HG03066 (cell line): Measurements from ENCODE around the gene PYY.
"Not testable (repeated sequence)": the region's sequence is repeated elsewhere in the genome, so short reads cannot be mapped to it uniquely, and the experiment has no call there.

ENCODE experiments used
- ATAC-seq: cut with Tn5 transposase; IDR thresholded peaks from one replicate; pipeline ENCODE4 v1.9.1; 2021; ENCODE audit warnings: low read depth; ENCODE audit not compliant: unreplicated experiment

Gene PYY

GRCh38 chr17:43953746-43954145, at the start of gene PYY:
TSS of gene PYY (minus strand) at chr17:43953940. CDS start at chr17:43953483, 457 bp downstream.
- ATAC-seq, result no peak

DNA sequence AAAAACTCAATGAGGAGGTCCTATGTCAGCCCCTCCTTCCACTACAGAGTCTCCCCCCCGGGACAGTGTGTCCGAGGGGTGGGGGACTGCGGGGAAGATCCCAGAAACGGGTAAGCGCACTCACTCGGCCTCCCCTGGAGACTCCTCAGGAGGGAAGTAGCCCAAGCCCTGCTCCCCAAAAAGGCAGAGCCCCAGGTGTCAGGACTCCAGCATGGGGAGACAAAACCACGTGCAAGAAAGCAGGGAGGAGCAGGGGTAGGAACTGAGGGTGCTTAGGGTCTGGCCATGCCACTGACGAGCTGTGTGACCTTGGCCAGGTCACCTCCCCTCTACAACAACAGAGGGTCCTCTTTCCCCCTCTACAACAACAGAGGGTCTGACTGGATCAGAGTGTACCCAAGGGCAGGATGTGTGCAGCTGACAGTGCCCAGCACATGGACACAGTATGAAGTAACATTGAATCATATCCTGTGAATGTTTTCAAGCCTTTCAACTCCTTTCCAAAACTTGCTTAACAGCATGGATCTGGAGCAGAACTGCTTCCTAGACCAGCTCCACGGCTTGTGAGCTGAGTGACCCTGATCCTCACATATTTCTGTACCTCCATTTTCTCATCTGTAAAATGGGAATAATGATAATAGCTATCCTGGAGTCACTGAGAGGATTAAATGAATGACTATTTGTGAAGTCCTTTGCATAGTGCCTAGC, 48.6 kb upstream of the PYY start:
- no peak for ATAC-seq

GRCh38 chr17:44001461-44001920, 47.8 kb upstream of the PYY start:
- no peak for ATAC-seq

DNA sequence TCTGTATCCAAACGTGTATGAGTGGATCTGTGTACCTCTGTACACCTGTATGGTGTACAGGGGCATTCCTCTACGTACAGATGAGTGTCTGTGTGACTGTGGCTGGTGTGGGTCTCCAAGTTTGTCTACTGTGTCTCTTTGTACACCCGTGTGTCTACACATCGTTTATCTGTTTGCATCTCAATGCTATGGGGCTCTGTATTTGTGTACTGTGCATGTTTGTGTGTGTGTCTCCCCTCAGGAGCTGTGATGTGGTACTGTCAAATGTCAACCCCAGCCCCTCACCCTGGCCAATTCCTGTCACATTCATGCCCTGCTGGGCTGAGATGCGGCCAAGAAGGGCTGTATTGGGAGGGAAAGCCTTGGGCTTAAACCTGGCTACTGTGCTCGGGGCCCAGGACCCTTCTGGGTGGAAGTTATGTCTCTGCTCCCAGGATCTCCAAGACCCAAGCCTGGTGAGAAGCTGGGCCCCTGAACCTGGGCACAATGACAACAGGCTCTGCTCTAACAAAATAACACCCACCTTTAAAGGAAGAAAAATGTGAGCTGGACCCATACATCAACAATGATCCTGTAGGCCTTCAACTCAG, 47.2 kb upstream of the PYY start:
- ATAC-seq, result no peak

- no peak for ATAC-seq
Observed at GRCh38 chr17:44000141-44000860, 46.6 kb upstream of the PYY start.

DNA sequence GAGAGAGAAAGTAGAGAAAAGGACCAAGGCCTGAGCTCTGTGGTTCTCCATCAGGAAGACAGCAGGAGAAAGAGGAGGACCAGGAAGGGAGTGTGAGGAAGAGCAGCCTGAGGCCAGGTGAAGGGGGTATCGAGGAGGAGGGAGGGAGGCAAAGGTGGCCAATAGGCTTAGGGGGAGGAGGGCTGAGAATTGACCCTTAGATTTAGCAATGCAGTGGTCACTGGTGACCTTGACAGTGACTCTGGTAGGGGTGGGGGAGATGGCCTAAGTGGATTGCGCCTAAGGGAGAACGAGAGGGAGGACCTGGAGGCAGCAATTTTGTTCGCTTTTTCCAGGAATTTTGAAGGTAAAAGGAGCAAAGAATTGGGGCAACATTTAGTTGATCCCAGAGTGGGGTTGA, 45.3 kb upstream of the PYY start:
- no peak for ATAC-seq

DNA sequence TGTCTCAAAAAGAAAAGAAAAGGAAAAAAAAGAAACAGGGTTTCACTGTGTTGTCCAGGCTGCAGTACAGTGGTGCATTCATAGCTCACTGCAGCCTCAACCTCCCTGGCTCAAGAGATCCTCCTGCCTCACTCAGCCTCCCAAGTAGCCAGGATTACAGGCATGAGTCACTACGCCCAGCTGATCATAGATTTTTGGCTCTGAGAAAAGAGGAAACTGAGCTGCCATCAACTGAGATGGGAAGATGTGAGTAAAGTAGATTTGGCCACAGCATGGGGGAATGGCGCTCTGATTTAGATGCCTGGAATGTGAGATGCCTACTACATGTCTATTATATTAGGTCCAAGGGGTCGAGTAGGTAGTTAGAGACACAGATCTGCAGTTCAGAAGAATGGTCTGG, 44.8 kb upstream of the PYY start:
- ATAC-seq, result no peak

DNA sequence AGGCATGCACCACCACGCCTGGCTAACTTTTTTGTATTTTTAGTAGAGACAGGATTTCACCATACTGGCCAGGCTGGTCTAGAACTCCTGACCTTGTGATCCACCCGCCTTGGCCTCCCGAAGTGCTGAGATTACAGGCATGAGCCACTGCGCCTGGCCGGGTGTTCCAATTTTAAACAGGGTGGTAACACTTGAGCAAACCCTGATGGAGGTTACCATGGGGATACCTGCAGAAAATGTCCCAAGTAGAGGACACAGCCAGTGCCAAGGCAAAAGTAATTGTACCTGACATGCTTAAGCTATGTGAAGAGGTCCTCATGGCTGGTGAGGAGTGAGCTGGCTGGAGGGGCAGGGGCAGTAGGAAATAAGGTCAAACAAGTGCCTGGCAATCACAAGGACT, 43.4 kb upstream of the PYY start:
- not testable (repeated sequence) for ATAC-seq

- no peak for ATAC-seq
Observed at GRCh38 chr17:43995150-43995471, 41.4 kb upstream of the PYY start.

GRCh38 chr17:43994272-43995149, 40.8 kb upstream of the PYY start:
- ATAC-seq, result no peak

DNA sequence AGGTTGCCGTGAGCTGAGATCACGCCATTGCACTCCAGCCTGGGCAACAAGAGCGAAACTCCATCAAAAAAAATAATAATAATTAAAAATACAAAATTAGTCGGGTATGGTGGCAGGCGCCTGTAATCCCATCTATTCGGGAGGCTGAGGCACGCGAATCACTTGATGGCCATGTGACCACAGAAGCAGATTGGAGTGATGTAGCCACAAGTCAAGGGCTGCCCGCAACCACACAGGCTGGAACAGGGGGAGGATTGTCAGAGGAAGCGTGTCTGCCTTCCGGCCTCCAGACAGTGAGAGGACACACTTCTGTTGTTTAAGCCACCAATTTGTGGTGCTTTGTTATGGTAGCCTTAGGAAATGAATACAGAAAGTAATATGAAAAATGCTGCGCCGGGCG, 38.9 kb upstream of the PYY start:
- no peak for ATAC-seq

DNA sequence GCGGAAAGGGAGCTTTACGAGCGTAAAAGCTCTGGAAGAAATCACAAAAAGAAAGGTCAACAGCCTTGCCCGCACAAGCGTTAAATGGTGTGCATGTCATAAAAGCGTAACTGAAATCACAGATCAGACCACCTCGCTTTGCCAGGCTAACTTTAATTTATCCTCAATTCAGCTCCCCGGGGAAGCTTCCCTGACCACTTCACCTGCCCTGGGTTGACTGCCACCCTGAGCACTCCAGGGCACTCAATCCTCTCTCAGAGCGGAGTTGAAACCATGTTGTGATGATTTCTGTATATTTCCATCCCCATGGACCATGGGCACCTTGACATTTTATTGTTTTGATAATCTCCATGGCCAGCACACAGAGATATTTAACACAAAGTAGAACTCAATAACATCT, 34.6 kb upstream of the PYY start:
- ATAC-seq, result no peak

DNA sequence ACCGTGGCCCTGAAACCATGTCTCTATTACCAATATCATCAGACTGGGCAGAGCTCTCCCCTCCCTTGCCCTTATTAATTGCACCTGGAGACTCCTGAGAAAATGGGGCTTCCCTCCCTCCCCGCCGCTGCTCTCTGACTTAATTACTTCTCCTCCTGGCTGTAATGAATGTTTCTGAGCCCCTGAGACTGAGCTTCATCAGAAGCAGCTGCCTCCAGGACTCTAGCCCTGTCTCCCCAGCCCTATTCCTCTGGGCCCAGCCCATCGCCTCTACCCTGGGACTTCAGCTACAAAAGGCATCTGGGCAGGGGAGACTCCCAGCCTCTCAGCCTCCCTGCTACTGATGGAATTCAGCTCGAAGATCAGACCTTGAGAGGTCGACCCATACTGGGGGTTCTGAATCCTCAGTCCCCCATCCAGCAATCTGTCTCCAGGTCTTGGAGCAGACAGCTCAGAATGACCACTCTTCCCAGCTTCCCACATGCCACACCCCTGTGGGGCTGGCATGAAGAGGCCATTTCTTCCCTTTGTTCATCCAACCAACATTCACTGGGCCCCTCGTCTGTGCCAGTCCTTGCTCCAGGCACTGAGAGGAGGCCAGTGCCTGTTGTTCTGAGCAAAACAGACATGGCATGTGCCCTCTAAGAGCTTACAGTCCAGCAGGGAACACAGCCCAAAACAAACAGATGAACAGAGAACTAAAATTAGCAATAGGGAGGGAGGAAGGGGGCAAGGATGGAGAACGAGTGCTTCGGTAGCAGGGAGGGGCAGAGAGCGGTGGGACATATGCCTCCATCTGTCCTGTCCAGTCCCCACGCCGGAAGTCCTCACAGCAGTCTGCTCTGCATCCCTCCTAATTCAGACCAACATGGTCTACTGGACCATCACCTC, 33.6 kb upstream of the PYY start:
- ATAC-seq, result no peak

- no peak for ATAC-seq
Observed at GRCh38 chr17:43986225-43986981, 32.7 kb upstream of the PYY start.

GRCh38 chr17:43984521-43984920, 30.8 kb upstream of the PYY start:
- ATAC-seq, result no peak

DNA sequence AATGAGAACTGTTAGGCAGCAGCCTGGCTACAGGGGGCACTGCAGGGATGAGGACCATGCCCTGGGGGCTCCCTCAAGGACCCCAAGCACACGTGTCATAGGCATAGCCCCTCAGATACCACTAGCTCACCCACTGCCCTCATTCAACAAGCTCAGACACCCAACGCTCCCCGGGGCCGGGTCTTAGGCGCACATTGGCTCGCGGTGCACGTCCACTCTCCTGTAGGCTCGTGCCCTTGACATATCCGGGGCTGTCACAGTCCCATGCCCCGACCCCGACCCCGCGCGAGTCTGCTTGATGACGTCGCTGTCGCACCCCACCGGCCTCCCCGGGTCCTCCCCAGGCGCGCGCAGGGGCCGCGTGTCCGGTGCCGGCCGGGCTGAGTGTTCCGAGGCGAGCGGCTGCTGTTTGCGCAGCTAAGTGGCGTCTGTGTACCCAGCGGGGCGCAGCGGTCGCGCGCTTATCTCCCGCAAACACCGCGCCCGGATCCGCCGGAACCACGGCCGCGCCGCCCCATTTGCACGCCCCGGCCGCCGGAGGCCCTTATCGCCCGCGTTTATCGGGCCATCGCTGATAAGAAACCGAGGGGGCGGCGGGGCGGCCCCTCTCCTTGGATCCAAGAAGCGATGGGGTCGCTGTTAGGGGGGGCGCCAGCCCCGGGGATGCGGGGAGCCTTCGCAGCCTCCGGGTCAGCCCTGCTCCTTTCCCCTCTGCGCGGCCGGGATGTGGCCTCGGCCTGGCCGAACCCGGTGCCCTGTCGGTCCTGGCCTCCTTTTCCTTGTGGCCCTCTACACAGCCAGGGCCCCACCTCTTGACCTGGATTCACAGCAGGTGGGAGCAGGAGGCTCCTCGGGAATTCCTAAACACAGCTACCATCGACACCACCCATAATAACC, 30.0 kb upstream of the PYY start:
- ATAC-seq, result no peak

- ATAC-seq, result no peak
Observed at GRCh38 chr17:43983196-43983514, 29.4 kb upstream of the PYY start.

DNA sequence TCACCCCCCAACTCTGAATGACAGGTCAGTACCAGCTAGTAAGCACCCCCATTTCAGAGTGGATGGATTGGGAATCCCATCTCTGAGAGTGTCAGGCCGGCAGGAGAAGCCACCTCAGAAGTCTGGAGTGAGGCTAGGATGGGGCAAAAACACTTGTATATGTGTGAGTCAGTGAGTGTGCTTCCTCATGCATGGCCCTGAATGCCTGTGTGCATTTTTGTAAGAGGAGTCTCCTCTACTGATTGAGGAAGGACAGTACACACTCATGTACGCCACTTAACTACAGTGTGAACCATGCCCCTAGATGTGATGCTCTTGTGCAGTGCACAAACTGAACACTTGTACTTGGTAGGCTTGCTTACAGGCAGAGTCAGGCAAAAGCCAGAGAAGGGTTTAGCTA, 28.4 kb upstream of the PYY start:
- no peak for ATAC-seq
